Subcutaneous adipose tissue (tissue), 4 donors: ENCODE data around the gene OR52L1. TPM values are rescaled to one million over a fixed set of nuclear protein-coding genes. Genes with fewer than 3 reads are reported as not detected.

Experiments
- total RNA-seq, 4 donors: library from RNA; depleted of rRNA; stranded (reverse); fragments of >200 nt; gene quantifications; one replicate each; pipeline ENCODE4 v1.1.0, GENCODE V29; 2016
- TF ChIP-seq, protein P1 (sequence below): fragments of 450-650 bp; IDR thresholded peaks from one replicate; pipeline ENCODE4 v1.5.1; 2016; ENCODE audit warnings: low read depth, mild to moderate bottlenecking, control low read depth, antibody characterized with exemption, moderate library complexity

Gene OR52L1
- not detected for total RNA-seq

GRCh38 chr11:5986885-5987284 lies at the start of gene OR52L1:
TSS of gene OR52L1 (minus strand) at chr11:5986985. CDS start at chr11:5986930, 55 bp downstream.
- TF ChIP-seq, protein P1, sequence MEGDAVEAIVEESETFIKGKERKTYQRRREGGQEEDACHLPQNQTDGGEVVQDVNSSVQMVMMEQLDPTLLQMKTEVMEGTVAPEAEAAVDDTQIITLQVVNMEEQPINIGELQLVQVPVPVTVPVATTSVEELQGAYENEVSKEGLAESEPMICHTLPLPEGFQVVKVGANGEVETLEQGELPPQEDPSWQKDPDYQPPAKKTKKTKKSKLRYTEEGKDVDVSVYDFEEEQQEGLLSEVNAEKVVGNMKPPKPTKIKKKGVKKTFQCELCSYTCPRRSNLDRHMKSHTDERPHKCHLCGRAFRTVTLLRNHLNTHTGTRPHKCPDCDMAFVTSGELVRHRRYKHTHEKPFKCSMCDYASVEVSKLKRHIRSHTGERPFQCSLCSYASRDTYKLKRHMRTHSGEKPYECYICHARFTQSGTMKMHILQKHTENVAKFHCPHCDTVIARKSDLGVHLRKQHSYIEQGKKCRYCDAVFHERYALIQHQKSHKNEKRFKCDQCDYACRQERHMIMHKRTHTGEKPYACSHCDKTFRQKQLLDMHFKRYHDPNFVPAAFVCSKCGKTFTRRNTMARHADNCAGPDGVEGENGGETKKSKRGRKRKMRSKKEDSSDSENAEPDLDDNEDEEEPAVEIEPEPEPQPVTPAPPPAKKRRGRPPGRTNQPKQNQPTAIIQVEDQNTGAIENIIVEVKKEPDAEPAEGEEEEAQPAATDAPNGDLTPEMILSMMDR, result no peak

DNA sequence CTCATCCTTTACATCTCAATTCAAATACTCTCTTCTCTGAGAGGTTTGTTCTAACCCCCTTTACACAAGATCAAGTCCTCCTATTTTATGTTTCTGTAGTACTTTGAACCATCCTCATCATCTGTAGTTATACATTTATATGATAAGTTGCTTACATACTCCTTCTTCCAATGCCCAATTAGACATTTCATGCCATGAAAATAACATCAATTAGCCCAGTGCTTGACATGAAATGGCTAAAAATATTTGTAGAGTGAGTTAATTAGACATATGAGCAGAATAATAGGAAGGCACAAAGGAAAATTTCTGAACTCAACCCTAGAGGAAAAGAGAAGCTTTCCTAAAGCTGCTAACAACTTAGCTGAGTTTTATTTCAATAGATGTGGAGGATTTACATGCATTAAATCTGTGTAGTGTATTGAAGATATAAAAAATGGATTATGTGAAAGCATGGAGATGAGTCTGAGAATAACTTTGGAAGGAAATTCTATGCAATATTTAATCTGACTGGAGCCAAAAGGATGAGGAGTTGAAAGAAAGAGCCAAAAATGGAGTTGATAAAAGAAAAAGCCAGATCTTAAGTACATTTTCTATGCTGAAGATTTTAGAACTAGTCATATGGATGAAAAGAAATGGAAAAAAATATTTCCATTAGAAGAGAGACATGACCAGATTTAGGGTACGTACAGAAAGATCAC lies 44.1 kb upstream of the OR52L1 start, which contains the start of gene OR56A1:
OR56A1 (minus strand) TSS at position 51 of the 698 bp plus-strand sequence. CDS start 3,066 bp downstream, outside the sequence.
- TF ChIP-seq, protein P1, result no peak

DNA sequence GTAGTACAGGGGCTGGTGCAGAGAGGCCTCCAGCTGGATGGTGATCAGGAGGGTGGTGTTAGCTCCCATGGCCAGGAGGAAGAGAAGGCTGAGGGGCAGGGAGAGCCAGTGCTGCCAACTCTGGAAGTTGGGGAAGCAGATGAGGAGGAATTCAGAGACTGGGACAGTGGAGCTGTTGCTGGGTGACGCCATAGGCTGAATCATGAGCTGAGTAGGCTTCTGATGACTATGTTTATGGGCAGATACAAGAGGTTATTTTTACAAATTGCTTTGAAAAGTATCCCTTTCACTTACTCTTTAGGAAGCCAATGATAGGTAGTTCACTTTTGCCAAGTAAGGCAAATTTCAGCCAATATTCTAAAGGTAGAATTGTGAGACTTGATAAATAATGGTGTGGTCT lies 40.7 kb upstream of the OR52L1 start:
- TF ChIP-seq, protein P1, result no peak

DNA sequence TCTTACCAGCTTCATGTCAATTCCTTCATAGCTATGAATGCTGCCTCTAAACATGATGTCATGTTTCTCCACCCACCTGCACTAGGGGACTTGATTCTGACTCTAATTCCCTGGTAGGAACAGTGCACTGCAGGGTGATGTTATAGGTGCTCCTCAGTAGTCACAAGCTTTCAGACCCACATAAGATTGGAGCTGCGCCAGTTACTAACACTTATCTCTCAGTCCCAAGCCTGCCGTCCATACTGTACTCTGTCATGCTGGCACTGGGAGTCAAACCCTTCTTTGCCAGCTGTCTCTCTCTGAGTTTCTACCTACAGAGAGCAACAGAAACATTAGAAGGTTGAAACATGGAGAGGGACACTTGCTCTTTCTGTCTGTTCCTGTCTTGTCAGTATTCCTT lies 38.3 kb upstream of the OR52L1 start:
- TF ChIP-seq, protein P1, result no peak

- TF ChIP-seq, protein P1, result no peak
These were observed 36.2 kb upstream of the OR52L1 start for GRCh38 chr11:6022956-6023355.

DNA sequence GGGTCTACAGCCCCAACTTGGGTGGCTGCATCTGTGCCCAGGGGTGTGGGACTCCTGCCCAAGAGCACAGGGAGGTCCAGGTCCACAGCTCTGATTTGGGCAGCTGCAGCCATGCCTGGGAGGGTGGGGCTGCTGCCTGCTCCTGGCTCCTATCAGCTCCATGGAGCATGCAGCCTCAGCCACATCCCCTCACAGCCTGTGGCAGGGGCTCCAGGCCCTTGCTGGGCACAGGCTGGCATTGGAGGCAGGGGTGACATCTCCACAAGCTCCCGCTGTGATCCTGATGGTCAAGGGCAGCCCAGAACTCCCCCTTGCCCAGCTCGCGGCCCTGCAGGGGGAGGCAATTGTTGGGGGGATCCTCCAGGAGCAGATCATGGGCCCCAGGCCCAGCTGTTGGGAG lies 26.3 kb upstream of the OR52L1 start:
- TF ChIP-seq, protein P1, result no peak

- TF ChIP-seq, protein P1, result no peak
These were observed 25.4 kb upstream of the OR52L1 start for GRCh38 chr11:6012035-6012668.
